Iris pigment epithelial cell (primary cell): ENCODE results near the gene SERBP1.

Experiments
- DNase-seq: peaks from one replicate; pipeline ENCODE4 v3.0.0-alpha.2; 2011; ENCODE audit warnings: low read depth

SERBP1 gene

GRCh38 chr1:67359592-67359991 is 70.6 kb downstream of the SERBP1 start:
- DNase-seq, result no peak
